Testis (tissue), 3 donors: ENCODE measurements around the gene SLCO1A2. TPM values are rescaled to one million over a fixed set of nuclear protein-coding genes. Genes with fewer than 3 reads are reported as not detected.

Experiments
- DNase-seq: peaks from one replicate; pipeline ENCODE4 v3.0.0-alpha.2; 2019
- H3K27ac ChIP-seq, 2 donors: fragments of 200-600 bp; sonication (generic); one replicate each; pipeline ENCODE4 v1.5.1; 2019
- H3K27me3 ChIP-seq: fragments of 200-600 bp; sonication (generic); one replicate; pipeline ENCODE4 v1.5.1; 2019
- H3K36me3 ChIP-seq: fragments of 200-600 bp; sonication (generic); one replicate; pipeline ENCODE4 v1.5.1; 2017; ENCODE audit warnings: low read depth; ENCODE audit errors: missing control alignments
- H3K4me1 ChIP-seq: fragments of 200-600 bp; sonication (generic); one replicate; pipeline ENCODE4 v1.5.1; 2019
- H3K4me3 ChIP-seq, 2 donors: fragments of 200-600 bp; sonication (generic); one replicate each; pipeline ENCODE4 v1.5.1; 2017 to 2019
- H3K9me3 ChIP-seq: fragments of 200-600 bp; sonication (generic); one replicate; pipeline ENCODE4 v1.5.1; 2017
- CTCF ChIP-seq, 3 experiments: fragments of 450-650 bp in 2 of 3; fragments of 200-600 bp in 1 of 3; sonication (generic) in 1 of 3; IDR thresholded peaks; one replicate each; pipeline ENCODE4 v1.5.1; 2016 to 2019; ENCODE audit warnings: antibody characterized with exemption in 3 of 3, mild to moderate bottlenecking in 2 of 3, moderate library complexity in 1 of 3
- POLR2A ChIP-seq: fragments of 450-650 bp; IDR thresholded peaks from one replicate; pipeline ENCODE4 v1.6.1; 2017; ENCODE audit warnings: antibody characterized with exemption, mild to moderate bottlenecking, moderate library complexity
- WGBS, 2 donors: methylation state at CpG; one replicate each; pipeline ENCODE4 v1.1.5; 2018; 5-methylcytosine and 5-hydroxymethylcytosine counted together
- intact Hi-C: fragments of 100-400 bp; cut with DNase I; formaldehyde crosslinking; loops from one replicate; pipeline ENCODE4 v1.15.1; 2023; ENCODE audit warnings: low total_unique reads
- polyA plus RNA-seq: library from polyadenylated mRNA; stranded (reverse); fragments of 350-450 nt; fragmentation: Illumina TruSeq; extraction: RNeasy Lipid Tissue Mini Kit (QIAGEN cat#74804); gene quantifications from one replicate; pipeline ENCODE4 v1.2.3, GENCODE V29; 2014; ENCODE audit warnings: low read depth, low replicate concordance; ENCODE audit not compliant: insufficient read depth
- total RNA-seq, 2 donors: library from RNA; depleted of rRNA; stranded (reverse); fragments of >200 nt; gene quantifications; one replicate each; pipeline ENCODE4 v1.2.3, GENCODE V29; 2016

Gene SLCO1A2
- total and polyA plus RNA-seq, 3 donors from 2014 or later, result 0.87 to 2.7 (median 2.7) TPM

DNA sequence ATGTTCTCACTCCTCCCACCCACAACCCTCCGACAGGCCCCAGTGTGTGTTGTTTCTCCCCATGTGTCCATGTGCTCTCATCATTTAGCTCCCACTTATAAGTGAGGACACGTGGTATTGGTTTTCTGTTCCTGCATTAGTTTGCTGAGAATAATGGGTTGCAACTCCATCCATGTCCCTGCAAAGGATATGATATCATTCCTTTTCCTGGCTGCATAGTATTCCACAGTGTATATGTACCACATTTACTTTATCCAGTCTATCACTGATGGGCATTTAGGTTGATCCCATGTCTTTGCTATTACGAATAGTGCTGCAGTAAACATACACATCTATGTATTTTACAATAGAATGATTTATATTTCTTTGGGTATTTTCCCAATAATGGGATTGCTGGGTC is 77.5 kb downstream of the SLCO1A2 start:
- no peak for DNase-seq
- Histone ChIP-seq H3K36me3 (no peaks in the 10 kb centered on the region), H3K4me1 (no peaks in the 10 kb centered on the region), H3K9me3 (no peaks in the 10 kb centered on the region), H3K27me3 (no peaks in the 10 kb centered on the region), H3K4me3 (no peak overlapping the region), H3K27ac (no peak overlapping the region)
- intact Hi-C loops, result no loop called here
- TF ChIP-seq POLR2A (no peak), CTCF (IDR thresholded peaks at IDR 0.05) (no peak)
- 89 to 91% methylated on average over 3 of the region's 3 CpGs for WGBS, 2 donors

- 76 to 78% methylated on average over 5 of the region's 5 CpGs for WGBS, 2 donors
- TF ChIP-seq CTCF (IDR thresholded peaks at IDR 0.05) (no peak), POLR2A (no peak)
- DNase-seq, result no peak
- H3K27ac ChIP-seq, result no peak overlapping the region
- no peaks in the 10 kb centered on the region for H3K36me3 ChIP-seq
- intact Hi-C loops, result no loop called here
- H3K27me3 ChIP-seq, result no peaks in the 10 kb centered on the region
- H3K9me3 ChIP-seq, result no peaks in the 10 kb centered on the region
- no peak overlapping the region for H3K4me3 ChIP-seq
- H3K4me1 ChIP-seq, result no peaks in the 10 kb centered on the region
These were observed 82.6 kb downstream of the SLCO1A2 start for GRCh38 chr12:21252070-21252469.

- DNase-seq, result no peak
- Histone ChIP-seq H3K27ac (no peak overlapping the region), H3K27me3 (no peaks in the 10 kb centered on the region), H3K4me3 (no peak overlapping the region), H3K36me3 (no peaks in the 10 kb centered on the region), H3K4me1 (no peaks in the 10 kb centered on the region), H3K9me3 (no peaks in the 10 kb centered on the region)
- intact Hi-C loops, result no loop called here
- no peak for TF ChIP-seq CTCF (IDR thresholded peaks at IDR 0.05)
- 65 to 77% methylated on average over 1 of the region's 1 CpG for WGBS, 2 donors
These were observed 86.0 kb downstream of the SLCO1A2 start for GRCh38 chr12:21248679-21249078.

GRCh38 chr12:21239866-21240265 is 94.9 kb downstream of the SLCO1A2 start:
- H3K9me3 ChIP-seq, result no peaks in the 10 kb centered on the region
- no peaks in the 10 kb centered on the region for H3K27me3 ChIP-seq
- intact Hi-C loops, result no loop called here
- no peaks in the 10 kb centered on the region for H3K4me1 ChIP-seq
- TF ChIP-seq POLR2A, result no peak
- no peak for TF ChIP-seq CTCF (IDR thresholded peaks at IDR 0.05)
- no peak overlapping the region for H3K27ac ChIP-seq
- WGBS, 2 donors, result 71 to 73% methylated on average over 4 of the region's 4 CpGs
- no peak overlapping the region for H3K4me3 ChIP-seq
- no peaks in the 10 kb centered on the region for H3K36me3 ChIP-seq
- DNase-seq, result no peak

- no peaks in the 10 kb centered on the region for H3K27me3 ChIP-seq
- H3K4me1 ChIP-seq, result no peaks in the 10 kb centered on the region
- intact Hi-C loops, result no loop called here
- H3K36me3 ChIP-seq, result no peaks in the 10 kb centered on the region
- no peak overlapping the region for H3K4me3 ChIP-seq
- H3K27ac ChIP-seq, result no peak overlapping the region
- no peaks in the 10 kb centered on the region for H3K9me3 ChIP-seq
- no peak for DNase-seq
- TF ChIP-seq CTCF (IDR thresholded peaks at IDR 0.05) (no peak), POLR2A (no peak)
- WGBS, 2 donors, result 85 to 88% methylated on average over 5 of the region's 5 CpGs
These were observed 100.3 kb downstream of the SLCO1A2 start for GRCh38 chr12:21234395-21234794.
